ENCODE measurements around the gene RNF20.
A peak's percentile ranks its signal among the peaks of the same experiment; 100 is the strongest.
"Not testable (repeated sequence)": the region's sequence is repeated elsewhere in the genome, so short reads cannot be mapped to it uniquely, and the experiment has no call there.

RNF20 gene, protein sequence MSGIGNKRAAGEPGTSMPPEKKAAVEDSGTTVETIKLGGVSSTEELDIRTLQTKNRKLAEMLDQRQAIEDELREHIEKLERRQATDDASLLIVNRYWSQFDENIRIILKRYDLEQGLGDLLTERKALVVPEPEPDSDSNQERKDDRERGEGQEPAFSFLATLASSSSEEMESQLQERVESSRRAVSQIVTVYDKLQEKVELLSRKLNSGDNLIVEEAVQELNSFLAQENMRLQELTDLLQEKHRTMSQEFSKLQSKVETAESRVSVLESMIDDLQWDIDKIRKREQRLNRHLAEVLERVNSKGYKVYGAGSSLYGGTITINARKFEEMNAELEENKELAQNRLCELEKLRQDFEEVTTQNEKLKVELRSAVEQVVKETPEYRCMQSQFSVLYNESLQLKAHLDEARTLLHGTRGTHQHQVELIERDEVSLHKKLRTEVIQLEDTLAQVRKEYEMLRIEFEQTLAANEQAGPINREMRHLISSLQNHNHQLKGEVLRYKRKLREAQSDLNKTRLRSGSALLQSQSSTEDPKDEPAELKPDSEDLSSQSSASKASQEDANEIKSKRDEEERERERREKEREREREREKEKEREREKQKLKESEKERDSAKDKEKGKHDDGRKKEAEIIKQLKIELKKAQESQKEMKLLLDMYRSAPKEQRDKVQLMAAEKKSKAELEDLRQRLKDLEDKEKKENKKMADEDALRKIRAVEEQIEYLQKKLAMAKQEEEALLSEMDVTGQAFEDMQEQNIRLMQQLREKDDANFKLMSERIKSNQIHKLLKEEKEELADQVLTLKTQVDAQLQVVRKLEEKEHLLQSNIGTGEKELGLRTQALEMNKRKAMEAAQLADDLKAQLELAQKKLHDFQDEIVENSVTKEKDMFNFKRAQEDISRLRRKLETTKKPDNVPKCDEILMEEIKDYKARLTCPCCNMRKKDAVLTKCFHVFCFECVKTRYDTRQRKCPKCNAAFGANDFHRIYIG

DNA sequence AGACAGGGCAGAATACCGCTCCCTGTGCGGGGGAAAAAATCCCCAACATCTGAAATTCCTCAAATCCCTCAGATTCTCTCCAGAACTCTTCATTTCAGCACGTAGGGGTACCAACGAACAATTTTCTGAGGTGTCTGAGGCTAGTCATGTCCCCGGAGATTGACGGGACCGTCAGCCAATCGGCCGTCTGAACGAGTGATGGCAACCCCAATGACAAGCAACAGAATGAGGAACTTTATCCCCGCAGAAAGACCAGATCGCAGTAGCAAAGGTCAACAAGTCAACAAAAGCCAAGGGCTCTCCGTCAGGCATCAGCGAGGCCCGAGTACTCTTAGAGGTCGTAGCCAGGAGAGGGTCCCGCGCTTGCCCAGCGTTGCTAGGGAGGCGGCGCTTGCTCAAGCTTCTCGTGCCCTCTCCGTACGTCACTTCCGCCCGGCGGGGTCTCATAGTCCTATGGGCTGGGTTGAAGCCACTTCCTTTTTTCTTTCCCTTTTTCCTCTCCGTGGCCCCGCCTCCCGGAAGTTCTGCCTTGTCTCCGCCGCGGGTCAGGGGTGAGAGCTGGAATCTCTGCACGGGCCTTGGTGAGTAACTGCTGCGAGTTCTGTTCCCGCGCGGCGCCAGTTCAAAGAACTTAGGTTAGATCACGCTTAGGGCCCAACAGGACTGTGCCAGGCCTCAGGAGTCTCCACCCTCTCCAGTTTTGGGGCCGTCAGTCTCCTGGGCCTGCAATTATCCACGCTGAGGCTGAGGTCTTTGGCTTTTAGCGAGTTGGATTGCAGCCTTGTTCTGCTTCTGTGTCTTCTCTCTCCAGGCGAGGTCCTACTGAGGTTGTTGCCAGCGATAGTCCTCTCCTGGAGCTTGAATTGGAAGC, at the start of gene RNF20:
TSS of gene RNF20 (plus strand) at position 520 of the 871 bp plus-strand sequence. CDS start 1,571 bp downstream, outside the sequence.
- peak; percentile 97 to 100 (median 100) for DNase-seq

DNA sequence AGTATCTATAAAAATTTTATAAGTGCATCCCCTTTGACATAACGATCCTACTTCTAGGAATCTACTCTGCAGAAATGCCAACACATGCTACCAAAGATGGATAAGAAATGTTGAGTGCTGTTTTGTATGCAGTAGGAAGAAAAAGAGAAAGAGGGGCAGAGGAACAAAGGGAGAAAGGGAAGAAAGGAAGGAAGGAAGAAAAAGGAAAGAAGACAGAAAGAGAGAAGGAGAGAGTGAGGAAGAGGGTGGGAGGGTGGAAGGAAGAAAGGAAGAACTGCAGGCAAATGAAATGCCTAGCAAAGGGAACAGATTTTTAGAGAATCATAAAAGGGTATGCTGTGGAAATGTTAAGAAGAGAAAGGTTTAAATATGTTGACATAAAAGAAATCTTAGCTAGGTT, 49.6 kb upstream of the RNF20 start:
- no peak for DNase-seq

DNA sequence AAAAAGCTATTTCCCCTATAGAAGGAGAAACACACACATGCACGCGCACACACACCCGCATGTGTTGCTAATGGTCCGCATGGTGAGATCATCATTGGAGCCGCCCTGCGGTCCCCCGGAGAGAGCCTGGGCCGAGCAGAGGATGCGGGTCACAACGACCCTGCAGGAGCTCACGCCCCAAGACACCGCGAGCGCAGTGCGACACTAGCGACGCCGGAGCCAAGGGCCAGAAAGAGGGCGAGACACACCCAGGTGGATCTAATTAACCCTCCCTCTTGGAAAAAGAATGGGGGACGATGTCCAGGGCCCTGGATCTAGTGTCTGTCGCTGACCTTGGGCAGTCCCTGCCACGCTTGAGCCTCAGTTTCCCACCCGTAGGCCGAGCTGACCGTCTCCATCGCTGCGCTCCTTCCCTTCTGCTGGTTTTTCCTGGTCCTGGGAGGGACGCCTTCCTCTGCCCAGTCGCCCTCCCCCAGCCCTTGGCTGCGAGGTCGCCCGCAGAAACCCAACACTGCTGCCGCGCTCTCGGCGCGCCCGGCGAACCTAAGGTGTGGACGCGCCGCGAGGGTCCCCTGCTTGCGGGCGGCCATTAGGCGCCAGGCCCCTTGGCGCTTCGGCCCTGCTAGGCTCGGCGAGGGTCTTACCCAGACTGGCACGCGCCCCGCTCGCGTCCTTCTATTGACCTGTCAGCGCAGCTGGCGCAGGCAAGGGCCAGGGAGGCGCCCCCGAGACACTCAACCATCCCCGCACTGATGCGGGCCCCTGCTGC, 47.5 kb upstream of the RNF20 start:
- peak in 2 of 3 experiments; percentile 93 to 96 for DNase-seq

DNA sequence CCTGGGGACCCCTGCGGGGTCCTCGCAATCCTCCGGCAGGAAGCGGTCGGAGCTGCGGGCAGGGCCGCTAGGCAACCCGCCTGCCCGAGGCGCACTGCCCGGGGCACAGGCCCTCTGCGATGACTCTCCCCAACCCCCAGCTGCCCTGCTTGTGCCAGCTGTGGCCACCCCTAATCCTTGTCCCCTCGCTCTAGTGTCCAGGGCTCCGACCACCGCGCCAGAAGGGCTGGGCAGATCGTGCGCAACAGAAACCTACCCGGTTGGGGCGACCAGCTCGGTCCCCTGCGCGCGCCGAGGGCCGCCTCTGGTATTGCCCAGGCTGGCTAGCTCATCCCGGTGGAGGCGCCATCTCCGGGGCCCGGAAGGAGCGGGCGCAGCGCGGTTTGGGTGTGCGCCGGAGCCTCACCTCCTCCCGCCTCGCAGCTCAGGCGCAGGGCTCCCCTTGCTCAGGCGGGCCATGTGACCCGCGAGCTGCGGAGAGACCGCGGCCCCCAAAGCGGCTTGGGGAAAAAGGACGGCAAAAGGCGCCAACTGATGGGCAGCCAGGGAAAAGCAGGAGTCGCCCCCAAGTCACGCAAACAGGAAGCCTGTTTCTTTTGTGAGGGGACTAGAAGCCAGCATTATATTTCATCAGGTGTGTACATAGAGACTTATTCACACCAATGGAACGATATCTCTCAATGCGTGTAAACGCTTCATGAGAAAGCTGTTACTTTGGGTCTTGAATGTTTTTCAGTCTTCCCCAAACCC, 46.8 kb upstream of the RNF20 start:
- peak; percentile 15 to 97 (median 95) for DNase-seq

DNA sequence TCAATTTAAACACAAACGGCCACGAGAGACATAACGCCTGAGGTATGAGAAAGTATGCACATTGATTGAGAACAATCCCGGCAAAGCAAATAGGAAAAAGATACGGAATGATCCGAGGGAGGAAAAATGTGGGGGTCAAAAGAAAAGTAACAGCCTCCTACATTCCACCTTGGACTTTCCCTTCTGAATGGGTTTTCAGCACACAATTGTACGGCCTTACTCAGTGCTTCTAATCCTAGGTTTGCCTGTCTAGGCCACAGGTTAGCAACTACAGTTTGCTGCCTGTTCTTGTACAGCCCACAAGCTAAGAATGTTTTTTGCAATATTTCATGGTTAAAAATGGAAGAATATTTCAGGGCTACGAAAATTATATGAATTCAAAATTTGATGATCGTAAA, 46.2 kb upstream of the RNF20 start:
- DNase-seq = no peak

DNA sequence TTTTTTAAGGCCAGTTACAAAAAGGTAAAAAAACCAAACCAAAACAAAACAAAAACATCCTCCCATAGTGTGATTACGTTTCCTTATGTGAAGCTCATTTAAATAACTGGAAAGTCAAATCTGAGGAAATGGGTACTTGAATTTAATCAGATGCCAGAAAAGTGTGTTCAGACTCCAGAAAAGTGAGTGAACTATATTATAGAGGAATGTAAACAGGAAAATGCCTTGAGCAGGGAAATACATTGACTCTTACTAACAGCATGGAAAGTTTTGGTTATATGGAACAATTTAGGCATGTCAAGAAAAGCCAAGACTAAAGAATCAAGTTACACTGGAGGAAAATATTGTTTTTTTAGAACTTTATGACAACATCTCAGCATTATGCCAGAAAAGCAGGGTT, 37.8 kb upstream of the RNF20 start:
- DNase-seq = peak in 1 of 3 experiments; percentile 56

DNA sequence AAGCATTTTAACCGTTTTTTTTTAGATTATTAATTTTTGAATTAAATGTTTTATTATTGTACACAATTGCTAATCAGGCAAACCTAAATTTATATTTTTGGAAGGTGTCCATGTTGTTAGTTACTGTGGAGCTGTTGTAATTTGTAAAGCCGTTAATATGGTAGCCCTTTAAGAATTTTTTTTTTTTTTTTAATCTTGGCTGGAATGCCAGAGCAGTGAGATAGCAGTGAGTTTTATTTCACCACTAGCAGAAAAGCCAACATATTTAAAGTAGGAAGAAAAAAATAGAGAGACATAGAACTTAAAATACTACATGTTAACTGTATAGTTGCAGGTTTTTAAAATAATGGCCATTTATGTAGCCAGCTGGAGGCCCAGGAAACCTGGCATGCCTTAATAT, 35.3 kb upstream of the RNF20 start:
- DNase-seq = no peak

DNA sequence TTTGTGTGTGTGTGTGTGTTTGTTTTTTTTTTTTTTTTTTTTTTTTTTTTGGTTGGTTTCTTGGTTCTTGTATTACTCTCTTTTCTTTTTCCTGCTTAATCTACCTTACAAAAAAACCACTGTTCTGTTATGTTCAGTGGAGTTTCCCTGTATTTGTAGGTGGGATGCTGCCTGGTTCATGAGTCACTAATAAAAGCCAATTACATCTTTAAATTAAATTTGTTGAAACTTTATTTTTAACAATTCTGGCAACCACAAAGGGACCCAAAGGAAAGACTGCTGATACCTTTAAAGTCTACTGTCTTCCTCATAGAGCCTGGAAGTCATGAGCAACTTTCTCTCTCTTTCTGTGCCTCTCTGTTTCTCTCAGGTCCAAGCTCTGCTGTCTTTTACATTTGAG, 29.5 kb upstream of the RNF20 start:
- DNase-seq = no peak

DNA sequence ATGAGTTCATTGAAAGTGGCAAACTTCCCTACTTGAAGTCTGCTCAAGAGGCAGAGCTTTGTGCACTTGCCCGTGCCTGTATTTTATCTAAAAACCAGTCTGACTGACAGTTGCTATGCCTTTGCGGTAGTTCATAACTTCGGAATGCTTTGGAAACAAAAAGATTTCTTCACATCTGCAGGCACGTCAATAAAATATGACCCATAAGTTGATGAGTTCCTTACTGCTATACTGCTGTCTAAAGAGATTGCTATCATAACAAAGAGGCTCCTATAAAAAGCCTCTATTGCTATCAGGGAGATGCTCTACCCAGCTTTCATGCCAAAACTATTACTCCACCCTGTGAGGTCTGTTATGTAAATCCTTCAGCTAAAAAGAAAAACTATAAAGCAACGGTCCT, 25.4 kb upstream of the RNF20 start:
- DNase-seq = no peak

DNA sequence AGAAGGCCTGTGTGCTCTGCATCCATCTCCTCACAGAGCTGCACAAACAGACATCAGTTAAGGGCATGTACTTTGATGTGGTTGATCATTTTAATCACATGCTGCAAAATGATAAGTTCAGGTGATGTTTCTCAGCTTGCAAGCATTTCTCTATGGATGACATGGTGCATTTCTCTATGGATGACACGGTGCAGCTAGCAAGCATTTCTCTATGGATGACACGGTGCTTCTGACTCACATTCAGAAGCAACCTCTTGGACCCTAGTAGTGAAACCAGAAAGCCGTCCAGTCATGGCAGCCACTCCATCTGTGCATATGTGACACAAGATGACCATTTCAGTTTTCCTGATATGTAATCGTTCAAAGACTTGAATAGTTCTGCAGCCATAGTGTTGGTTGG, 24.1 kb upstream of the RNF20 start:
- DNase-seq = no peak

DNA sequence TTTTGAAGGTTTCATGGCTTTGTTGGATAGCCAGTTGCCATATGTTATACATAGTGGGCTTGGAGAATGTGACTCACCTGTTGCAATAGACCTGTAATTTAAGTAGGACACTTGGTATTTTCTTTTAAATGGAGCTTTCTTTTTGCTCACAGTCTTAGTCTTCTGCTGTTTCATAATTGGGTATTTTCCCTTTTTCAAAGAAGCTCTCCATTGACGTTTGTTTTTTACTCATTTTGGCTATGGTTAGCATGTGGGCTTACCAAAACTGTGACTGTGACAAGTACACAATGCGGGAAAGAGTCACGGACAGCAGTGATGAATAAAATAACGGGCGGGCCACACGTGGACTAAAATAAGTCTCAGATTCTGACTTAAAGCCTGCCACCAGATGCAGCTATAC, 23.2 kb upstream of the RNF20 start:
- DNase-seq = no peak

DNA sequence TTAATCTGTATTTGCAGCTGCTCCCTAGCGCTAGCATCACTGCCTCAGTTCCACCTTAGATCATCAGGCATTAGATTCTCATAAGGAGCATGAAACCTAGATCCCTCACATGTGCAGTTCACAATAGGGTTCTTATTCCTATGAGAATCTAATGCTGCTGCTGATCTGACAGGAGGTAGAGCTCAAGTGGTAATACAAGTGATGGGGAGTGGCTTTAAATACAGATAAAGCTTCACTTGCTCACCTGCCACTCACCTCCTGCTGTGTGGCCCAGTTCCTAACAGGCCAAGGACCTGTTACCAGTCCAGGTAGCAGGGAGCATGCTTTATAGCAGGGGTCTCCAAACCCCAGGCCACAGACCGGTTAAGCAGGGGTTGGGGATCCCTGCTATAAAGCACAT, 22.6 kb upstream of the RNF20 start:
- DNase-seq = no peak

DNA sequence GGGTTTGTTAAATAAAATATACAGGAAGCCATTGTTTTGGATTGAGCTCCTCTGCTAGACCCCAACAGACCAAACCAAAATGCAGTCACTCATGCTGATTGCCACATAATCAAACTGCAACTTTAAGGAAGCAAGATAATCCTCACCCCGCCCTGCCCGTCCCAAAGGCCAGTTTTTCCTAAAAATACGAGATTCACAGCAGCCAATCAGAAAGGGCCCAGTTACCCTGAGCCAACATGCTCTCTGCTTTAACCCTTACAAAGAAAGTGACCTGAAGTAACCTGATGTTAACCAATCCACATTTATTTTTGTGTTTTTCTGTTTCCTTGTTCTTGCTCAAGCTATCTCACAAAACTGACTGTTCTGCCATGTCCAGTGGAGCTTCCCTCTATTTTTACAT, 21.5 kb upstream of the RNF20 start:
- DNase-seq = no peak

DNA sequence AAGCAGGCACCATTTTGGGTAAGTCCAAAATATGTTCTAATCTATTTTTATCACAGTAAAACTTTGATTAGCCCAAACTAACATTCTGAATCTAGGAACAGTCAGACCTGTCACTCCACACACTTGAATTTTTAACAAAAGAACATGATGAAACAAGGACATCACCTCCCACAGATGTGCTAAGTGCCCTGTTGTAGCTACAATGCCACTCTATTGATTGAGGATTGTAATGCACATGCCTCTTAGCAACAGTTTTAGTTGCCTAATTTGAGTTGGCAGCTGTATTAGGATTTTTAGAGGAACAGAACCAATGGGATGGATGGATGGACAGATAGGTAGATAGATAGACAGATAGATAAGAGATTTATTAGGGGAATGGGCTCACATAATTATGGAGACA, 20.3 kb upstream of the RNF20 start:
- no peak for DNase-seq

DNA sequence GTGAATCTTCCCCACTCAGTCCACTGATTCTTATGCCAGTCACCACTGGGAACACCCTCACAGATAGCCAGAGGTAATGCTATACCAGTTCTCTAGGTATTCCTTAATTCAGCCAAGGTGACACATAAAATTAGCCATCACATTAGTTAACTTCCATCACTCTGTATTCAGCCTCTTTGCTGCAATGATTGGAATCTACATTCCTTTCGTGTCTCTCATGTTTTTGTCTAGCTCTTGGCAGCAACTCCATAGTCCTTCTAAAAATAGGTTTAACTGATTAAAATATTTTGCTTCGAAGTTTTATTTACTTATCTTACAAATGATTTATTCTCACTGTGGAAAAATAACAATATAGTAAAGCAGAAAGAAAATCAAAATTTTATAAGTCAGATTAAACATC, 19.6 kb upstream of the RNF20 start:
- DNase-seq = no peak

DNA sequence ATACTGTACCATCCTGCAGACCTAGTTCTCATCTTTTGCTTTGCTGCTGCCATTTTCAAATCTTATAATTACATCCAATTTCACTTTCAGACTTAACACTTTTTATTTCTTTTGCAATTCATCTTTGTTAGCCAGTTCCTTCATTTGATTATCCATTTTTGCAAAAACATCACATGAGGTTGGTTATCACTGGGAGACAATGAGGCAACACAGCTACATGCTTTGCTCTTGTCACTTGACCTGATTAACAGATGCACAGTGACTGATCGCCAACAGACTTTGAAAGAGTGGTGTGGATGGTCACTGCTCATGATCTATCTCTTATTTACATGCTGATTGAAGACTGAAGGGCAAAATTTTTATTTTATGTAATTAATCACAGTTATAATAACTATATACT, 17.0 kb upstream of the RNF20 start:
- no peak for DNase-seq

DNA sequence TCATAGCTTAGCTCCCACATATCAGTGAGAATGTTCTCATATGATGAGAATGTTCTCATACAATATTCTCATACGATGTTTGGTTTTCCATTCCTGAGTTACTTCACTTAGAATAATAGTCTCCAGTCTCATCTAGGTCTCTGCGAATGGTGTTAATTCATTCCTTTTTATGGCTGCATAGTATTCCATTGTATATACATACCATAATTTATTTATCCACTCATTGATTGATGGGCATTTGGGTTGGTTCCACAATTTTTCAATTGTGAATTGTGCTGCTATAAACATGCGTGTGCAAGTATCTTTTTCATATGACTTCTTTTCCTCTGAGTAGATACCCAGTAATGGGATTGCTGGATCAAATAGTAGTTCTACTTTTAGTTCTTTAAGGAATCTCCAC, 15.2 kb upstream of the RNF20 start:
- not testable (repeated sequence) for DNase-seq

DNA sequence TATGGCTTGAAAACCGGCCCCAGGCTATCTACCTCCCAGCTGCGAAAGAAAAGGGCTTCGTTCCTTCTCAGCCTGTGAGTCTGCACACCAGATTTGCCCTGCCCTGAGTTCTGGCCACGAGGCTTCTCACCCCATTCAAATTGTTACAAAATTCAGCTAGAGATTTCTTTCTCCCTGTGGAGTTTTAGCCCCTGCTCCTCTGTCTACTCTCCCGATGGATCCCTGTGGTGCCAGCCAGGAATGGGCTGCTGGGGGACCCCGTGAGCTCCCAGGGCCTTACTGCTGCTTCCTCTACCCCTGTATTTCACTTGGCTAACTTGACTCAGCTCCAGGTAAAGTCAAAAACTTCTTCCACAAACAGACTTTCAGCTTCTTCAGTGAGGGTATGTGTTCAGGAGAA, 9.3 kb upstream of the RNF20 start:
- DNase-seq = no peak

DNA sequence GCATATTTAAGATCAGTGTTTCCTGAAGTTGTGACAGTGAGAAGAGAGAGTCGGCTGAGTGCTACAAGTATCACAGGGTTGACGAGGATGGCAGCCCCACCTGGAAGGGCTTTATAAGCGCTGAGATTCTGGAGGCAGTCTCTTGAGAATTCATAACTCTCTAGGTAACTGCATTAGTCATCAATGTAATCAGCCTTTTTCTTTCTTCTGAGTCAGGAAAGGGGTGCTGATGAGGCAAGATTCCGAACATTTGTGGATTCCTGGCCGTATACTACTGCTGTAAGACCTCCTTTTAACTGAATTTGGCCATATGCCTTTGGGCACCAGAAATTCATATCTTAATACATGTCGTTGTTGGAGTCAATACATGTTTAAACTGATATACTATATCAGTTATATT, 6.6 kb upstream of the RNF20 start:
- no peak for DNase-seq

DNA sequence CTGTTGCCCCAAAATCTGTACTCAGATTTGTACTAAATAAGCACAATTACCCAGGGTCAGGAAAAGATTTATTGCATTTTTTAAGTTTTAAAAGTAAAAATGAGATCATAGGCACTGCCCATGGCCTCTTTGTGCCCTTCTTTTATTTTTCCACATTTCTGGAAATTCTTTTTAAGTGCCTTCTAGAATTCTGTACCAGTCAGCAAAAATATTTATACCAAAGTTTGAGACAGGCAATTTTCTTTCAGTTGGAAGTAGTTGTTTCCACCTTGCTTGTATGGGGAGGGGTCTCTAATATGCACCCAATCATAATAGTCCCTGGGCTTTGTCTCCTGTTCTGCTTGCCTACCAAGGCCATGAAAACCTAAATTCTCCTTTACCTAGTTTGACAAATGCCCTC, 5.6 kb upstream of the RNF20 start:
- no peak for DNase-seq

DNA sequence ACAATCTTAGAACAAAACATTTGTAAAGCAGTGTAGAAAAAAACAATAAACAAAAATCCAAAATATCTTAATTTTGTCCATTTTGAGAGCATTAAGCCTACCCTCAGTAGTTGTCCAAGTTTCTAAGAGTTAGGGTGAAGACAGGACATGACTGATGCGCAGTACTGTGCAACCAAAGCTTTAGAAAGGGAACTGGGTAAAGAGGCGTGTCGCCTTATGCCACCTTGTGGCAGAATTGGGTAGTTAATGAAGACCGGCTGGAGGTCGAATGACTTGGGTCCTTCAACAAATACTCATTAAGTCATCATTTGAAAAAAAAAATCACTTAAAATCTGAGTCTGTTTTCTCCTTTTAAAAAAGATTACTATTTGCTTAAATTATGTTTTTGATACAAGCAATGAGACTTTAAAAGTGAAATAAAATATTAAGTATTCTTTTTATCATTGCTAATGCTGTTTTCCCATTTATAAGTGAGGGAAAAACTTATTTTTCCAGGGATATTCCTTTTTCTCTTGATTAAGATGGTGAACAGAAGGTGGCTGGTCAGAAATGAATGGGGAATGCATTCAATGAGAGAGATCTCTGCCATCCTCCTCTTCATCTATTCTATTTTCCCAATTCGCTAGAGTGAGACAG, 3.5 kb upstream of the RNF20 start:
- DNase-seq = peak; percentile 55 to 89 (median 60)
